ENCODE results near the gene C1QTNF4.

- TF ChIP-seq, protein P1, sequence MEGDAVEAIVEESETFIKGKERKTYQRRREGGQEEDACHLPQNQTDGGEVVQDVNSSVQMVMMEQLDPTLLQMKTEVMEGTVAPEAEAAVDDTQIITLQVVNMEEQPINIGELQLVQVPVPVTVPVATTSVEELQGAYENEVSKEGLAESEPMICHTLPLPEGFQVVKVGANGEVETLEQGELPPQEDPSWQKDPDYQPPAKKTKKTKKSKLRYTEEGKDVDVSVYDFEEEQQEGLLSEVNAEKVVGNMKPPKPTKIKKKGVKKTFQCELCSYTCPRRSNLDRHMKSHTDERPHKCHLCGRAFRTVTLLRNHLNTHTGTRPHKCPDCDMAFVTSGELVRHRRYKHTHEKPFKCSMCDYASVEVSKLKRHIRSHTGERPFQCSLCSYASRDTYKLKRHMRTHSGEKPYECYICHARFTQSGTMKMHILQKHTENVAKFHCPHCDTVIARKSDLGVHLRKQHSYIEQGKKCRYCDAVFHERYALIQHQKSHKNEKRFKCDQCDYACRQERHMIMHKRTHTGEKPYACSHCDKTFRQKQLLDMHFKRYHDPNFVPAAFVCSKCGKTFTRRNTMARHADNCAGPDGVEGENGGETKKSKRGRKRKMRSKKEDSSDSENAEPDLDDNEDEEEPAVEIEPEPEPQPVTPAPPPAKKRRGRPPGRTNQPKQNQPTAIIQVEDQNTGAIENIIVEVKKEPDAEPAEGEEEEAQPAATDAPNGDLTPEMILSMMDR (IDR thresholded peaks at IDR 0.05 in 8 of 11, conservative IDR thresholded peaks at IDR 0.05 in 3 of 11): no peak
- TF ChIP-seq POLR2AphosphoS5 (IDR thresholded peaks at IDR 0.05): no peak
These were observed 7.9 kb downstream of the C1QTNF4 start, which contains the start of gene FAM180B for GRCh38 chr11:47586098-47586855.
